ENCODE data around the gene ETS1.

GRCh38 chr11:128630367-128631230, 43.2 kb upstream of the ETS1 start:
- TF ChIP-seq CTCF (IDR thresholded peaks at IDR 0.05 in 8 of 11, conservative IDR thresholded peaks at IDR 0.05 in 3 of 11) (peak; percentile 74 to 97 (median 93)), POLR2A (IDR thresholded peaks at IDR 0.05) (no peak)
